Smooth muscle cell (in vitro differentiated cells): ENCODE results near the gene ERFE. TPM values are rescaled to one million over a fixed set of nuclear protein-coding genes. Genes with fewer than 3 reads are reported as not detected.

Experiments used
- DNase-seq: peaks from one replicate; lab custom pipeline; 2025; ENCODE audit not compliant: unreplicated experiment; lab: John Stamatoyannopoulos, UW
- H2AFZ ChIP-seq: fragments of 200-600 bp; sonication (generic); 2 replicates; pipeline ENCODE4 v1.6.0; 2016; ENCODE audit warnings: antibody characterized with exemption, low read depth, mild to moderate bottlenecking
- H3F3A ChIP-seq: fragments of 200-600 bp; sonication (generic); 2 replicates; pipeline ENCODE4 v1.6.0; 2017; ENCODE audit warnings: antibody characterized with exemption, low read depth
- H3K27ac ChIP-seq: fragments of 200-600 bp; sonication (generic); 2 replicates; pipeline ENCODE4 v1.5.1; 2016; ENCODE audit warnings: low read depth, mild to moderate bottlenecking
- H3K27me3 ChIP-seq: fragments of 200-600 bp; sonication (generic); 2 replicates; pipeline ENCODE4 v1.6.1; 2016; ENCODE audit warnings: low read depth, mild to moderate bottlenecking
- H3K36me3 ChIP-seq: fragments of 200-600 bp; sonication (generic); 2 replicates; pipeline ENCODE4 v1.5.1; 2016; ENCODE audit warnings: low read depth
- H3K4me1 ChIP-seq: fragments of 200-600 bp; sonication (generic); 2 replicates; pipeline ENCODE4 v1.5.1; 2016; ENCODE audit warnings: low read depth
- H3K4me2 ChIP-seq: fragments of 200-600 bp; sonication (generic); 2 replicates; pipeline ENCODE4 v1.6.0; 2016; ENCODE audit warnings: mild to moderate bottlenecking
- H3K4me3 ChIP-seq: fragments of 200-600 bp; sonication (generic); 2 replicates; pipeline ENCODE4 v1.5.1; 2016; ENCODE audit warnings: mild to moderate bottlenecking
- H3K79me2 ChIP-seq: fragments of 200-600 bp; sonication (generic); 2 replicates; pipeline ENCODE4 v1.6.0; 2016; ENCODE audit warnings: low read depth, mild to moderate bottlenecking
- H3K9ac ChIP-seq: fragments of 200-600 bp; sonication (generic); 2 replicates; pipeline ENCODE4 v1.6.0; 2016; ENCODE audit warnings: low read depth
- H3K9me3 ChIP-seq: fragments of 200-600 bp; sonication (generic); replicated peaks from 2 replicates; pipeline ENCODE4 v1.5.1; 2016; ENCODE audit warnings: low read depth
- H4K20me1 ChIP-seq: fragments of 200-600 bp; sonication (generic); 2 replicates; pipeline ENCODE4 v1.6.0; 2016; ENCODE audit warnings: low read depth
- whole genome bisulfite sequencing: methylation state at CpG from one replicate; pipeline ENCODE4 v1.1.7; 2016; ENCODE audit warnings: low lambda C conversion rate; 5-methylcytosine and 5-hydroxymethylcytosine counted together
- polyA plus RNA-seq: library from polyadenylated mRNA; unstranded; fragments of >200 nt; fragmentation: Nextera tagmentation; extraction: Ambion mirVana; gene quantifications from 2 replicates; pipeline ENCODE4 v1.2.1, GENCODE V29; 2016
- total RNA-seq: library from RNA; depleted of rRNA; stranded (reverse); fragments of >200 nt; gene quantifications from 2 replicates; pipeline ENCODE4 v1.2.3, GENCODE V29; 2014
- TF ChIP-seq, protein P1 (sequence below): fragments of 200-600 bp; sonication (generic); IDR thresholded peaks from 2 replicates; pipeline ENCODE4 v1.5.1; 2017; ENCODE audit warnings: borderline replicate concordance, mild to moderate bottlenecking, antibody characterized with exemption; ENCODE audit not compliant: insufficient read depth, poor library complexity, severe bottlenecking

The ERFE gene
- total and polyA plus RNA-seq, 2 experiments from 2014 or later: 2.4 TPM; not detected in 1

DNA sequence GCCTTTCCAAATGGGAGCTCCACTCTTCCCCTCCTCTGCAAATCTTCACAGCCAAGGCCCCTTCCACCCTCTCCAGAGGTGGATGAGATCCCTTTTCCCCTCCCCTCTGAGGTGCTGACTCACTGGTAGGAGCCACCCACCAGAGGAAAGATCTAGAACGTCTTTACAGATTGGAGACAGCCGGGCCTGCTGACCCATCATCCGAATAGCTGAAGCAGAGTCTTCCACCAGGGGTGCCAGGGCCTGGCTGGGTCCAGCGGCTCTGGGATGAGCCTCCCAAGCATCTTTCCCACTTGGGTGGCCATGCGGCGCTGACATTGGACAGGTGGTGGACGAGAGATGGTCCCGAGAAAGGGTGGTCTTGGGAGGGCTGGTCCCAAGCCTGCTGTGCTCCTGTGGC, 9.0 kb downstream of the ERFE start:
- Histone ChIP-seq H2AFZ (no peak overlapping the region), H3K9ac (no peak overlapping the region), H3K4me3 (no peak overlapping the region), H3K36me3 (no peaks in the 10 kb centered on the region), H3K4me2 (no peak overlapping the region), H3K79me2 (no peaks in the 10 kb centered on the region), H3K27me3 (peaks cover 27% of the 10 kb centered on the region), H3K9me3 (no peaks in the 10 kb centered on the region), H3K4me1 (peaks cover 5% of the 10 kb centered on the region), H3K27ac (no peak overlapping the region), H3F3A (peaks cover 8% of the 10 kb centered on the region), H4K20me1 (no peaks in the 10 kb centered on the region)
- TF ChIP-seq, protein P1, sequence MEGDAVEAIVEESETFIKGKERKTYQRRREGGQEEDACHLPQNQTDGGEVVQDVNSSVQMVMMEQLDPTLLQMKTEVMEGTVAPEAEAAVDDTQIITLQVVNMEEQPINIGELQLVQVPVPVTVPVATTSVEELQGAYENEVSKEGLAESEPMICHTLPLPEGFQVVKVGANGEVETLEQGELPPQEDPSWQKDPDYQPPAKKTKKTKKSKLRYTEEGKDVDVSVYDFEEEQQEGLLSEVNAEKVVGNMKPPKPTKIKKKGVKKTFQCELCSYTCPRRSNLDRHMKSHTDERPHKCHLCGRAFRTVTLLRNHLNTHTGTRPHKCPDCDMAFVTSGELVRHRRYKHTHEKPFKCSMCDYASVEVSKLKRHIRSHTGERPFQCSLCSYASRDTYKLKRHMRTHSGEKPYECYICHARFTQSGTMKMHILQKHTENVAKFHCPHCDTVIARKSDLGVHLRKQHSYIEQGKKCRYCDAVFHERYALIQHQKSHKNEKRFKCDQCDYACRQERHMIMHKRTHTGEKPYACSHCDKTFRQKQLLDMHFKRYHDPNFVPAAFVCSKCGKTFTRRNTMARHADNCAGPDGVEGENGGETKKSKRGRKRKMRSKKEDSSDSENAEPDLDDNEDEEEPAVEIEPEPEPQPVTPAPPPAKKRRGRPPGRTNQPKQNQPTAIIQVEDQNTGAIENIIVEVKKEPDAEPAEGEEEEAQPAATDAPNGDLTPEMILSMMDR: no peak
- WGBS: 88% methylated on average over 8 of the region's 8 CpGs
- no peak for DNase-seq

GRCh38 chr2:238168196-238169047, 9.7 kb downstream of the ERFE start:
- Histone ChIP-seq H3K9ac (peak overlapping the region; percentile 25), H3K4me1 (peaks cover 5% of the 10 kb centered on the region), H2AFZ (no peak overlapping the region), H3K4me3 (no peak overlapping the region), H3F3A (peaks cover 8% of the 10 kb centered on the region), H3K4me2 (no peak overlapping the region), H4K20me1 (no peaks in the 10 kb centered on the region), H3K27ac (peak overlapping the region; percentile 89), H3K79me2 (no peaks in the 10 kb centered on the region), H3K36me3 (no peaks in the 10 kb centered on the region), H3K9me3 (no peaks in the 10 kb centered on the region), H3K27me3 (peaks cover 20% of the 10 kb centered on the region)
- TF ChIP-seq, protein P1: no peak
- no peak for DNase-seq
- WGBS: 99% methylated on average over 13 of the region's 13 CpGs

DNA sequence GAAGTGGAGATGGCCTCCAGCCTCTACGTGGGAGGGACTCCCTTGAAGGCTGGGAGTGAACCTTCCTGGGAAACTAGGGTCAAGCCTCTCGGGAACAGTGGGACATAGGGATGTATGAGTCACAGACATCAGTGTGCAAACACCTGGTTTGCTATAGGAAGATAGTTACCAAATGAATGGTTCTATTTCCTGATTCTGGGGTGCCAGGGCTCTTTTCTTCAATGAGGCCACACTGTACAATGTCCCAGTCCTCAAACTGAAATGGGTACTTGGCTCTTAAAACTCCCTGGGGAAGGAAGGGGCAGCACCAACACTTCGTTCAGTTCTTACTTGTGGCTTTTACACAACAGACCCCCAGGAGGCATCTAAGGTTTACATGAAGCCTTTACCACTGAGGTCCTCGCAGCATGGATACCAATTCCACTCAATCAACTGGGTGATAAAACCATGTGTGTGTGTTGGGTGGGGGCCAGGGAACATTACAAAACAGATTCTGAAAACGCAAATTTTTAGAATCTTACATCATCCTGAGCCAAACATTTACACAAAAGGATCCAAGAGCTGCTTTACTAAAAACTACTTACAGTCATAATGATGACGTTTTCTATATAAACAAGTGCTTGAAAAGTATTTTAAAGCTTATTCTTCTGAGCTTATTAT, 10.4 kb downstream of the ERFE start:
- H3F3A ChIP-seq: peaks cover 8% of the 10 kb centered on the region
- no peak overlapping the region for H2AFZ ChIP-seq
- TF ChIP-seq, protein P1: no peak
- H3K4me2 ChIP-seq: peak overlapping the region; percentile 38
- no peaks in the 10 kb centered on the region for H4K20me1 ChIP-seq
- no peaks in the 10 kb centered on the region for H3K36me3 ChIP-seq
- WGBS: 70% methylated on average over 6 of the region's 6 CpGs
- H3K9me3 ChIP-seq: no peaks in the 10 kb centered on the region
- peaks cover 12% of the 10 kb centered on the region for H3K27me3 ChIP-seq
- H3K4me1 ChIP-seq: no peaks in the 10 kb centered on the region
- H3K4me3 ChIP-seq: no peak overlapping the region
- no peak for DNase-seq
- H3K79me2 ChIP-seq: no peaks in the 10 kb centered on the region
- H3K9ac ChIP-seq: peak overlapping the region; percentile 50
- H3K27ac ChIP-seq: peak overlapping the region; percentile 89
